ENCODE data around the gene IL6ST.
A peak's percentile ranks its signal among the peaks of the same experiment; 100 is the strongest.
"Not testable (repeated sequence)": the region's sequence is repeated elsewhere in the genome, so short reads cannot be mapped to it uniquely, and the experiment has no call there.

Gene IL6ST

GRCh38 chr5:55965525-55965924 lies 29.2 kb downstream of the IL6ST start:
- no peak for DNase-seq (ENCODE audit: low spot score)

- DNase-seq (ENCODE audit: low spot score): no peak
Measured at GRCh38 chr5:55960779-55961178, 34.0 kb downstream of the IL6ST start.

GRCh38 chr5:55959208-55959607 lies 35.6 kb downstream of the IL6ST start:
- no peak for DNase-seq (ENCODE audit: low spot score)

DNA sequence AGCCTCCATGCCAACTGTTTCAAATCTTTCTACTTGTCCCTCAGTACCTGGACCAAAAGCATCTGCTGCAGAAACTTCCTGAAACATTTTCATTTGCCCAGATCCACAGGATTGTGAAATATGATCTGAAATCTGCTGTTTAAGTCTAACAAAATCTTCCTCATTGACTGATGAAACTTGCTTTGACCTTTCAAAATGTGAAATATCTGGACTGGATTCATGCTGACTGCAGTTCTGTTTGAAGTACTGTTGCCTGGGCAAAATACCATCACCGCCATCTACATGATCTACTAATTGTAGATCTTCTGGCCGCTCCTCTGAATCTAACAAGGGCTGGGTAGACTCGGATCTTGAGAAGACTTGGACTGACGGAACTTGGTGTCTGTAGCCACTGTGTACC lies 53.6 kb downstream of the IL6ST start:
- not testable (repeated sequence) for DNase-seq (ENCODE audit: low spot score)

GRCh38 chr5:55937598-55937997 lies 57.2 kb downstream of the IL6ST start:
- not testable (repeated sequence) for DNase-seq (ENCODE audit: low spot score)

DNA sequence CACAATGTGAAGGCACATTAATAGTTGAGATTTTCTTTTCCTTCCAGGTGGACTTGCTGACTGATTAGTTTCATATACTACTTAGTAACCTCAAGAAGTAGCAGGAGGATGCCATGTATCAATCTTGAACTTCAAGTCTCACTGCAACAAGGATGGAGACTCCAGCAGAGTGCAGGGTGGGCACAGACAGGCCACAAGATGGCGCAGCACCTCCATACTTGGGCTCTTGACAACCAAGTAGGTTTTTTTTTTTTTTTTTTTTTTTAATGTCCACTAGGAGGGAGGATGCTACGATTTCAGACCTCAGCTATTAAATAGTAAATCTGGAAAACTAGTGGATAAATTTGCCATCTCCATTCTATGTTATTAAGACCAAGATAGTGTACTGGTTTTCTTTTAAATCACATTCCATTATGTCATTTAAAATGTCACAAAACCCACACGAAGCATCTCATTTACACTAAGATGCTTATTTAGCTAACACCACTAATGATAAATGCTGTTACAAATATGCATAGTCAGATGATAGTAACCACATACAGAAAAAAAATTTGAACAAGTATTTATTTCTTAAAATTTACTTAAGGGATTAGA lies 58.6 kb downstream of the IL6ST start:
- peak; percentile 77 for DNase-seq (ENCODE audit: low spot score)

- DNase-seq (ENCODE audit: low spot score): no peak
Measured at GRCh38 chr5:55935371-55935770, 59.4 kb downstream of the IL6ST start.

GRCh38 chr5:55934720-55935119 lies 60.0 kb downstream of the IL6ST start:
- no peak for DNase-seq (ENCODE audit: low spot score)

DNA sequence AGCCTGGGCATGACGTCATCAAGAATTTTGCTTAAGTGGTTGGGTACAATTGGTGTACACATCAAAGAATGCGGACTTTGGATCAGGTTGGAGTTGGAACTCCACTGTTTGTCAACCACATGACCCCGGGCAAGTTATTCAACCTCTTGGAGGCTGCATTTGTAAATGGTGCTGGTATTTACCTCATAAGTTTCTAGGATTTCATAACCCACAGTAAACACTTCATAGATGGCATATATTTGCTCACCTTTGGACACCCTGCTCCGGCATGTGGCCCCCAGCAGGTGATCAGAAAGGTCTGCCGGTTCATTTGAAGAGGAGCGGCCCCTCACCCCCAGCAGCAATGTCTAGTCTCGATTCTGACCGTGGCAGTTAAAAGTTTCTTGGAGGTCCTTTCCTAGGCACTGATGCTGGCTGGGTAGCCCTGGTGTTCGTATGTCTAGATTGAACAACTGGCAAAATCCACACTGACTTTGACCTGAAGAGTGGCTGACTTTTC lies 60.6 kb downstream of the IL6ST start:
- DNase-seq (ENCODE audit: low spot score): peak; percentile 47

- DNase-seq (ENCODE audit: low spot score): no peak
Measured at GRCh38 chr5:55933377-55934114, 61.2 kb downstream of the IL6ST start.

- no peak for DNase-seq (ENCODE audit: low spot score)
Measured at GRCh38 chr5:55932700-55933099, 62.1 kb downstream of the IL6ST start.

- no peak for DNase-seq (ENCODE audit: low spot score)
Measured at GRCh38 chr5:55929020-55929799, 65.6 kb downstream of the IL6ST start.

- DNase-seq (ENCODE audit: low spot score): no peak
Measured at GRCh38 chr5:55927861-55928655, 66.7 kb downstream of the IL6ST start.

DNA sequence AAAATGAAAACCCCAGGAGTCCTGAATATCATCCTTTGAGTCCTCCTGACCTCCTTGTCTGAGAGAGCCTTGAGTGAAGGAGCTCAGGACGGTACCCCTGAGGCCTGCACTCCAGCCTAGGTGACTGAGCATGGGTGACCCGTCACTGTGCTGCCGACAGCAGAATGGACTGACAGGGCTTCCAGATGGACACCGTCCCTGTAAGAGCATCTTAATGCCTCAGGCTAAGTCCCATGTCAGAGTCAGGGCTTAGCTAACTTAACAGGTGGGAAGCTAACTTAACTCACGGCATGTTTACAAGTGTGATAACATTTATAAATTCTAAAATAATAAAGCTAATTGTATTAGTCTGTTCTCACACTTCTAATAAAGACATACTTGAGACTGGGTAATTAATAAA lies 68.3 kb downstream of the IL6ST start:
- DNase-seq (ENCODE audit: low spot score): no peak

DNA sequence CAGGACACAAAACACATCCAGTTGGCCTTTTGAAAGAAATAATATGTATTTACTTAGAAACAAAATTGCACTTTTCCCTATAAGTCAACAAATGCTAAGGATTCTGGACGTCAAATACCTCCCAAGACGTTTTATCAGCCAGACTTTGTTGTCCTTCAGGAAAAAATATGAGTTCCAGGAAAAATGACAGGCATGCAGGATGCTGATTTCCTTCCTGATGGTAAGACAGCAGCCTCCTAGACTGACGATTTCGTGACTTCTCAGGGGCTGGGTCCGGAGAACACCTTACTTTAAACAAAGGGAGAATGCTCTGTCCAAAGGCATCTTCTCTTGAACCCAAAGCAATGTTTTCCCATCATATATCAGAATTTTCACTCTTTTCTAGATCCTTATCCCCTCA lies 69.1 kb downstream of the IL6ST start:
- no peak for DNase-seq (ENCODE audit: low spot score)

- DNase-seq (ENCODE audit: low spot score): no peak
Measured at GRCh38 chr5:55925181-55925580, 69.6 kb downstream of the IL6ST start.

DNA sequence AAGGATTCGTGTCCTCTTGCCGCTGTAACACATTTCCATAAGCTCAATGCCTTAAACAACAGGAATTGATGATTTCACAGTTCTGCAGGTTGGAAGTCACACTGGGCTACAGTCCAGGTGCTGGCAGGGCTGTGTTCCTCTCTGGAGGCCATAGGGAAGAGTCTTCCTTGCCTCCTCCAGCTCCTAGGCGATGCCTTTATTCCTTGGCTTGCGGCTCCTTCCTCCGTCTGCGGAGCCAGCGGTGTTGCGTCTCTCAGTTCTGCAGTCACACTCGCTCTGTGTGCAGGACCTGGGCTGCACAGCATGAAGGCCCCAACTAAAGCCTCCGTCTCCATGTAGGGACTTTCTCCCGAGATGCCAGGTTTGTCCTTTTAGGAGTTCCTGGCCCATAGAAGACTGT lies 70.0 kb downstream of the IL6ST start:
- DNase-seq (ENCODE audit: low spot score): no peak

DNA sequence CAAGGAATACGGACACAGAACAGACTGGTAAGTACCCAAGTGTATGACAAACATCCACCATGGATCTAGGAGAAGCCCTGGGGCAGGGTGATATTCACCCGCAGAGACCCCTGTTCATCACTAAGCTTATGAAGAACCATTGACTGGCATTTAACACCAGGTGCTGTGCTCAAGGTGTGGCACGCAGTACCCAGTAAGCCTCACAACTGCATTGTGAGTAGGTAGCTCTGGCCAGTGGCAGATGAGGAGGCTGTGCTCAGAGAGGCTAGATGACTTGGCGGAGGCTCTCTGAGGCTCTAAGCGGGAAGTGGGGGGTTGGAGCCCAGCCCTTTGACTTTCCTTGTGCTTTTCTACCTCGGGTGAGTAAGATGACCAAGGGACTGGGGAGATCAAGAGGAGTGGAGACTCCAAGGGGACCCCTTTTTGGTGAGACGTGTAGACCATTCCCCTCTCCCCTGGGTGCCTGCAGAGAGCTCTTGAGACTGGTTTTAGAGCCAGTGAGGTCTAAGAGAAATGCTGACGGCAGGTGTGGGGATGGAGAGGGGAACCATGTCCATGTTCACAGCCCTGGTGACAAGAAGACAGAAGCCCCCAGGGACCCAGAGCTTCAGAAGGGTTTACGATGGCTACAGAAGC lies 70.8 kb downstream of the IL6ST start:
- DNase-seq (ENCODE audit: low spot score): no peak

DNA sequence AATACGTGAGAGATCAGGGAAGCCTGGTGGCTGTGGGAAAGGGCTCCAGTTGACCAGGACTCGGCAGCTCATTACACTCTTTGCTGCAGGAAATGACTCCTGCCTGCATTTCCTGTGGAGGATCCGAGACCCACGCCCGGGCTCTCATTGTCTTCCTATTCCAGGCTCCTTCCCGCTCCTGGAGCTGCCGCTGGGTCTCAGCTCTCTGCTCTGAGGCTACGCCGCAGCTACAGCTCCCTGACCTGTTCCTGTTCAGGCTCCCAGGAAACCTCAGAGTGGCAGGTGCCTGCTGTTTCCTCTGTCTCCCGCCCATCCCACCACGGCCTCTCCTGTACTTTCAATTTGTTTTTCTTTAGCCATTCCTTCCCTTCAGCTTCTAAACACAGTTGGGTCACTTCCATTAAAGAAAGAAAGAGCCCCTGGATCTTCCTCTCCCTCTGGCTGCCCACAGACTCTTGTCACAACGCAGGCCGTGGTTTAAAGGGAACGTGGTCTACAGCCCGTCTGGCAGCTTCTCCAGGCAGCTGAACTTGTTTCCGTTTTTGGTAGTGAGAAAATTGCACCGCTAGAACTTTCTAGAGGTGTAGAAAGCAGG lies 71.5 kb downstream of the IL6ST start:
- peak; percentile 9 for DNase-seq (ENCODE audit: low spot score)

- DNase-seq (ENCODE audit: low spot score): no peak
Measured at GRCh38 chr5:55921617-55922016, 73.1 kb downstream of the IL6ST start.

GRCh38 chr5:55920784-55921183 lies 74.0 kb downstream of the IL6ST start:
- no peak for DNase-seq (ENCODE audit: low spot score)

All from LoVo (cell line).